Stimulated activated CD8-positive, alpha-beta memory T cell treated with anti-CD3 and anti-CD28 coated beads, Interleukin-7, amount 100 ng/mL, for 48 hours (primary cell): ENCODE measurements around the gene ADAMTS13.

Experiments used
- DNase-seq, 2 donors: peaks; one replicate each; pipeline ENCODE4 v3.0.0-alpha.2; 2020; ENCODE audit warnings: low read depth in 1 of 2; ENCODE audit errors: extremely low read depth in 1 of 2

ADAMTS13 gene

DNA sequence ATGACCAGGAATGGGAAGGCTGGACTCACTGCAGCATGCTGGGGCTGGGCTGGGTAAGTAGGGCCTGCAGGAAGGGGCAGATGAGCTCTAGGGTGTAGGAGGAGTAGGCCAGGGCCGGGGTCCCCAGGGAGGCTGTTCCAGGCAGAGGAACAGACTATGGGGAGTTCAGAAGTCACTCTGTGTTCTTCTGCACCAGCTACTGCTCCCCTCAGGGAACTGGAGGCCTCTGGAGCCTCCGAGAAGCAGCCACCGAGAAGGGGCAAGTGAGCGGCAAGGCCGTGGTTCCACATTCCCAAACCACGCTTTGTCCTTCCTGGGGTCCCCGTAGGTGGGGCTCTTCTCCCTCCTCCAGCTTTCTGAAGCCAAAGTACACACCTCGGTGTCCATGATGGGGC lies 65.2 kb downstream of the ADAMTS13 start:
- DNase-seq = no peak

DNA sequence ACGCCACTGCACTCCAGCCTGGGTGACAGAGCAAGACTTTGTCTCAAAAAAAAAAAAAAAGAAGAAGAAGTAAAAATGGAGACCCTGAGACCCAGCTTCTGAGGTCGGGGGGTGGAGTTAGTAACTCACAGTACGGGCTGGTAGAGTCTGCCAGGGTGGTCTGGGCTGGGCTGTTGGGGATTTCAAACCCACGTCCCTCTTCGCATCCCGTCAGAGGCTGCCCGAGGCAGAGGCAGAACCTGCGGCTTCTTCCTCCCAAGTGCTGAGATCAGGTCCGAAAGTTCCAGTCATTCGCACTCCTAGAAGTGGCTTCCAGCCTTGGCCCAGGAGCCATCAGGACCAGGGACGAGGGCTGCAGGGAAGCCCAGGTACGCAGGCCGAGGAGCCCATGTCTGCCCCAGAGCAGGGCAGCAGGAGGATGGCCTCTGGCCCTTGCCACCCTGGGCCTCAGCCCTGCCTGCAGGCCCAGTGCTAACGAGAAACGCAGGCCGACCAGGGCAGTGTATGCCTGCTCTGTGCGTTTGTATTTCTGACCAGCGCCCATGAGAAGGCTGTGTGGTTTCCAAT lies 66.6 kb downstream of the ADAMTS13 start:
- no peak for DNase-seq

DNA sequence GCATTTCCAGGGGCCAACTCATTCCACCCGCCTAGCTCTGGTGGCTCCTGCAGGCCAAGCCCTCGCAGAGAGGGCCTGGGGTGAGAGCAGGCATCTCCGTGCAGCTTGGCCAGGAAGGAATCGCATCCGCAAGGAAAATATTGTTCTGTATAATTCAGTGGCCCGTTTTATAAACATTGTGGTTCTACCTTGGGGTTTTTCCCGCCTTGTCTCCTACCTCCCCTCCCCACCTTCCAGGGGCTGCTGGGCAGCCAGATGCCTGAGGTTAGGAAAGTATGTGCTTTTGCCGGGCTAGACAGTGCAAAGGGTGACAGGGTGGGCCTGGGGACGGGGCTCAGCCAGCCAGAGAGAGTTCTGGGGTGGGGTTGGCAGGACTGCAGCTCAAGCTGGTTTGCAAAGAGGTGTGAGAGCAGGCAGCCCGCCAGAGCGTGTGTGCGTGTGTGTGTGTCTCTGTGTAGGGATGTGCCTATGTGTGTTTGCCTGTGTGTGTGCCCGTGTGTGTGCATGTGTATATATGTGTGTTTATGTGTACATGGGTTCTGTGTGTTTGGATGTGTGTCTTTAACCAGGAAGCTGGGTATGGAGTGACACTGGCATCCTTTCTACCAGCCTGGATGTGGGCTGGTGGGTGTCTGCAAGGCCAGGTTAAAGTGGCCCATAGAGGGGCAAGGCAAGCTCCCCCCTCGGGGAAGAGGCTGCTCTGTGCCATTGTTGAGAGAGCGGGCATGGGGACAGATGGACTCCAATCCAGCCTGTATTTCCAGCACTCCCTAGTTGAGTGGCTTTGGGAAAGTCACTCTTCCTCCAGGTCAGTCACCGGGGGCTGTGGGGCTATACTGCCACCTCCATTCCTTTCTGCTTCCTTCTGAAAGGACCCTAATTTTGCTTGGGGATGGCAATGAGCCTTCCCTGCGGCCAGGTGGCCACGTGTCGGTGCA lies 67.4 kb downstream of the ADAMTS13 start:
- DNase-seq = no peak

DNA sequence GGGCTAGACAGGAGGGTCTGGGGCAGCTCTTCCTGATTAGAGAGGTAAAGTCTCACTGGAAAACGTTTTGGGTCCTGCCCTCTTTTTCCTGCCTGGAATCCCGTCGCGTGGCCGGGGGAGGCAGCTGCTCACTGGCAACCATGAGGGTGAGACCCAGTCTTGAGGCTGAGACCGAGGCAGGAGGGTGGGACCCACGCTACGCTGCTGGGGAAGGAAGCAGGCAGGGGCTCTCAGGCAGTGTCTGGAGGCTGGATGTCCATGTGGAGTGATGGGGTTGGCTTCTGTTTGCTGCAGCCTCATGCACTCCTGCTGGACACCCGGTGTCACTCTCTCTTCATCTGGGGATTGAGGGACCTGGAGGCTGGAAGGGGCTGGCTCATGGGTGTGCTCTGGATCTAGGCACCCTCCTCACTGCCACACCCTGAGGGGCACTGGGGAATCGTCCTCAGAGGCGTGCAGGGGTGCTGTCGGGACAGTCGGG lies 68.1 kb downstream of the ADAMTS13 start:
- no peak for DNase-seq

DNA sequence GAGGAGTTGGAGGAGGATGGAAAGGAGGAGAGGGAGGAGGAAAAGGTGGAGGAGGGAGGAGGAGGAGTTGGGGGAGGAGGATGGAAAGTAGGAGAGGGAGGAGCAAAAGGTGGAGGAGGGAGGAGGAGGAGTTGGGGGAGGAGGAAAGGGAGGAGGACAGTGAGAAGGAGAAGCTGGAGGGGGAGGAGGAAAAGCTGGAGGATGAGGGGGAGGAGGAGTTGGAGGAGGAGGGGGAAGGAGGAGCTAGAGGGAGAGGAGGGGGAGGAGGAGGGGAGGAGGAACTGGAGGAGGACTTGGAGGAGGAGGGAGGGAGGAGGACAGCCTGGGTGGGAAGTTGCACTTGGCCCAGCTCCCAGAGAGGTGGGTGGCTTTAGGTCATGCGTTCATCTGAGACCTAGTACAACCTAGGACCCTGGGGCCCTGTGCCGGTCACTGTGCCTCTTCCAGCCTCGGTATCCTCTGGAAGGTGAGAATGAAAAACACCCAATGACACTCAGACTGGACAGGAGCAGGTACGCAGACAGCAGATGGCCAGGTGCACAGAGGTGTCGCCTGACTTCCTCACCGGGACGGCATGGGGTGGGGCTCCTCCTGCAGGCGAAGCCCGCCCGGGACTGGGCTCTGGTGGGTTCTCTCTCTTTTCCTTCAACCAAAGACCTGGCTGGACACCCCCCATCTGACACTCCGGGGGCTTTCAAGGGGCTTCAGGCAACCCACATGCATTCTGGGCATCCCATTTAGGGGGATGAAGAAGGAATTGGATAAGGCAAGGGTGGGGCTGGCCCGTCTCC lies 68.9 kb downstream of the ADAMTS13 start:
- DNase-seq = no peak

DNA sequence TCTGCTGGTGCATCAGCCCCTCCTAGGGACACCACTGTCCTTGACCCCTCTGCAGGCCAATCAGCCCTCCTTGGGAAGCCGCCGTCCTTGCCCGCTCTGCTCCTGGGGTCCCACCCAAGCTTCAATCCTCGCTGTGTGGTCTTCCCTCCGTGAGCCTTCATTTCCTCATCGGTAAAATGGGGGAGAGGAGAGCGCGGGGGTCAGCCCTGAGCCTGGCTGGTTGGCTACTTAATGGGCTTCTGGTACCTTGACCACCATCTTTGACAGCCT lies 69.4 kb downstream of the ADAMTS13 start:
- DNase-seq = no peak

DNA sequence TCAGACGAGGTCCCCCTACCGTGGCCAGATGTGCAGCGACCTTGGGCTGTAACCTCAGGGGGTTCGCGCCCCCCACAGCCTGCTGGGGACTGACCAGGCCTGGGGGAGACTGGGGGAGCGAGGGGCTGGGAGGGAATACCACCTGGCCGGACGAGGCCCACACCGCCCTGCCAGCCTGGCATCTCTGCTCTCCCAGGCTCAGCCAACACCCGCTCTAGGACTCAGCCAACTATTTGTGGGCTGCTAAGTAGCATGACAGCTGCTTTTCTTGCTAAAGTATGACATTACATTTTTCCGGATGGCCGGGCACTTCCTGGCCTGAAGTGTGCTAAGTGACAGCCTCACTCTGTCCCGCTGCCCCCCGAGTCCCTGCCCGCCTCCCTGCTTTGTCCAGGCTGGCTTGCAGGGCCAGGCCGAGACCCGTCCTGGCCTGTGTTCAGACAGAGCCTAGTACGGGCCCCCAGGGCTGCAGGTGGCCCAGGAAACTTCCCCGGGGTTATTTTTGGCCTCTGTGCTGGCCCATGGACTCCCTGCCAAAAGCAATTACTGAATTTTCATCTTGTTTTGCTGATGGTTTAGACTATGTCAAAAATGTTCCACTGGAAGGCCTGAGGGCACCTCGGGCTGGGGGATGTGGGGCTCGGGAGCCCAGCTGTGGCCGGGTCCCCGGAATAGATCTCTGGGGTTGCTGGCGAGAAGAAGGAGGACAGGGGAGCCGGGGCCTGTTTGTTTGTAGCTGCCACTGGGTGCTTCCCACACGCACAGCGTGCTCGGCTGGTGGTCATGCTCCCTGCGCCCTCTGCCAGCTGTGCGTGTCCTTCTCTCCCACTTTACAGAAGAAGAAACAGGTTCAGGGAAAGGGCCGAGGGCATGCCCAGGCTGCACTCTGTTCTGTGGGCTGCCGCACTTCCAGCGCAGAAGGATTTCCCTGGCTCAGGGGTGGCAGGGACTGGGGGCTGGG lies 70.2 kb downstream of the ADAMTS13 start:
- DNase-seq = no peak

DNA sequence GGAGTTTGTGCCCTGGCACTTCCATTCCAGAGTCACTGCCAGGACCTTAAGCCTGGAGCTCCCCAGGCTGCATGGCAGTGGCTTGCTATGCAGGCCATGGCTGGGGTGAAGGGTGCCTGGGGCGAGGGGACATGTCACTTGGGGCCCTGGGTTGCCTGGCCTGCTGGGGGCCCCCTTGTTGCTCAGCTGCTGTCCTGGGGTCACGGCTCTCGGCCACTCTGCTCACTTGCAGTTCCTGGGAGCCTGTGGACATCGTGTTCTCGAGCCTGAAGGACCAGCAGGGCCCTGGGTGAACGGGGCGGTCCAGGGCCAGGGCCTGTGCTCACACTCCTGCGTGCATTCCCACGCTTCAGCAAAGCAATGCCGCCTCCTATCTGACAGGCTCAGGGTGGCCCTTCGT lies 71.3 kb downstream of the ADAMTS13 start:
- DNase-seq = no peak

DNA sequence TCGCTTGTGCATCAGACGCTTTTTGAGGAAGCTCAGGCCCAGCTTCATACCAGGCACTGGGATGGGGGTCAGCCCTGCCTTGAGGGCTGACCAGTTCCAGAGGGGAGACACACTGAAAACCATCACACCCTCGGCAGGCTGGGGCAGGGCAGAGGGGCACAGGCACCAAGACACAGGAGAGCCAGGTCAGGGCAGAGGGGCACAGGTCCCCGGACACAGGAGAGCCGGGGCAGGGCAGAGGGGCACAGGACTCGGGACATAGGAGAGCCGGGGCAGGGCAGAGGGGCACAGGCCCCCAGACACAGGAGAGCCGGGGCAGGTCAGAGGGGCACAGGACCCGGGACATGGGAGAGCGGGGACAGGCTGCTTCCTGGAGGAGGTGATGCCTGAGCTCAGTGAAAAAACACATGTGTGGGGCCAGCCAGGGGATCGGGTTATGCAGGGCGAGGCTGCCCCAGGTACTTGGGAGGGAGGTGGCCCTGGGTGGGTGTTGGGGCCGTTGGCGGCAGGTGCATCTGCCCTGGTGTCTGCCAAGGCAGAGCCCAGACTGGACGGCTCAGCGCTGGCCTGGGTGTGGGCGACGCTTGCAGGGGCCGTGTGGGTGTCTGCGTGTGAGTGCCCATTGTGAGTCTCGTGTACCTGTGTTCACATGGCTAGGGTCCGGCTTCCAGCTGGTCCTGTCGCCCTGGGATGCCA lies 71.8 kb downstream of the ADAMTS13 start:
- DNase-seq = no peak

DNA sequence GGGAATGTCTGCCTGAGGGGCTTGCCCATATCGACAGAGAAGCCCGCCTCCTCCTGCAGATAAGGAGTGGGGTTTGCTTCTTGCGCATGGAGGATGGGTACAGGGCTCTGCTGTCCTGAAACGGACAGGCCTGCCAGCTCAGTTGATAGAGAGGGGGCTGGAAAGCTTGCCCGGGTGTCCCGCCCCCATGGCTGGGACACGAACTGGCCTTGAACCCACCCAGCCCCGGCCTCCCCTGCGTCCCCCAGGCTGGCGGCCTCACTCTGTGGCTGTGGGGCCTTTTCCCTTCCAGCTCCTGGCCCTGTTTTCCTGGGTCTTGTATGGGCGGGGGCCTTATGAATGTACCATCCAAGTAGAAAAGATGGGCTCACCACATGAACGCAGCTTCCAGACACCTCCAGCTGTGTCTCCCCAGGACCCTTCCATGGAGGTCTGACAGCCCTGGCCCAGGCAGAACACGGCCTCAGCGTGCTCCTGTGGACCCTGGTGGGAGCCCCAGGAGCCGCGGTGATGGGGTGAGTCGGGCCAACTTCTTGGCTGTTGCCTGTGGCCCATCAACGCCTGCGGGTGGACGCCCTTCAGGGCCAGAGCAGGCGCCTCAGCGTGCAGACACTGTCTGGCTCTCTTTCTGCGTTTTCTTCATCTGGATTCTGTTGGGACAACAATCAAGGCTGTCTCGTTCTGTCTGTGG lies 72.6 kb downstream of the ADAMTS13 start:
- no peak for DNase-seq

DNA sequence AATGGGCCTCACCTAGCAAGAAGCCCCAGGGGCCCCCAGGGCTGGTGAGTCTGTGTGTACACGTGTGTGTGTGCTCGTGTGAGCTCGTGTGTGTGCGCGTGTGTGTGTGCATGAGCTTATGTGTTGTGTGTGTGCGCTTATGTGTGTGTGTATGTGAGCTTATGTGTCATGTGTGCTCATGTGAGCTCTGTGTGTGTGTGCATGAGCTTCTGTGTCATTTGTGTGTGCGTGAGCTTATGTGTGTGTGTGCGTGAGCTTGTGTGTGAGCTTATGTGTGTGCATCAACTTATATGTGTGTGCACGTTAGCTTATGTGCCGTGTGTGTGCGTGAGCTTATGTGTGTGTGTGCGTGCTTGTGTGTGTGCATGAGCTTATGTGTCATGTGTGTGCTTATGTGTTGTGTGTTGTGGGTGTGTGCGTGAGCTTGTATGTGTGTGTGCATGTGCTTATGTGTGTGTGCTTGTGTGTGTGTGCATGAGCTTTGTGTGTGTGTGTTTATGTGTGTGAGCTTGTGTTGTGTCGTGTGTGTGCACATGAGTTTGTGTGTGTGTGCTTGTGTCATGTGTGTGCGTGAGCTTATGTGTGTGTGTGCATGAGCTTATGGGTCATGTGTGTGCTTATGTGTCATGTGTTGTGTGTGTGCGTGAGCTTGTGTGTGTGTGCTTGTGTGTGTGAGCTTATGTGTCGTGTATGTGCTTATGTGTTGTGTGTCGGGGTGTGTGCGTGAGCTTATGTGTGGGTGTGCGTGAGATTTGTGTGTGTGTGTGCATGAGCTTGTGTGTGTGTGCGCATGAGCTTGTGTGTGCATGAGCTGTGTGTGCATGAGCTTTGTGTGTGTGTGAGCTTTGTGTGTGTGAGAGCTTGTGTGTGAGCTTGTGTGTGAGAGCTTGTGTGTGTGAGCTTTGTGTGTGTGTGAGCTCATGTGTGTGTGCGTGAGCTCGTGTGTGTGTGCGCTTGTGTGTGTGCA lies 73.4 kb downstream of the ADAMTS13 start:
- DNase-seq = no peak

DNA sequence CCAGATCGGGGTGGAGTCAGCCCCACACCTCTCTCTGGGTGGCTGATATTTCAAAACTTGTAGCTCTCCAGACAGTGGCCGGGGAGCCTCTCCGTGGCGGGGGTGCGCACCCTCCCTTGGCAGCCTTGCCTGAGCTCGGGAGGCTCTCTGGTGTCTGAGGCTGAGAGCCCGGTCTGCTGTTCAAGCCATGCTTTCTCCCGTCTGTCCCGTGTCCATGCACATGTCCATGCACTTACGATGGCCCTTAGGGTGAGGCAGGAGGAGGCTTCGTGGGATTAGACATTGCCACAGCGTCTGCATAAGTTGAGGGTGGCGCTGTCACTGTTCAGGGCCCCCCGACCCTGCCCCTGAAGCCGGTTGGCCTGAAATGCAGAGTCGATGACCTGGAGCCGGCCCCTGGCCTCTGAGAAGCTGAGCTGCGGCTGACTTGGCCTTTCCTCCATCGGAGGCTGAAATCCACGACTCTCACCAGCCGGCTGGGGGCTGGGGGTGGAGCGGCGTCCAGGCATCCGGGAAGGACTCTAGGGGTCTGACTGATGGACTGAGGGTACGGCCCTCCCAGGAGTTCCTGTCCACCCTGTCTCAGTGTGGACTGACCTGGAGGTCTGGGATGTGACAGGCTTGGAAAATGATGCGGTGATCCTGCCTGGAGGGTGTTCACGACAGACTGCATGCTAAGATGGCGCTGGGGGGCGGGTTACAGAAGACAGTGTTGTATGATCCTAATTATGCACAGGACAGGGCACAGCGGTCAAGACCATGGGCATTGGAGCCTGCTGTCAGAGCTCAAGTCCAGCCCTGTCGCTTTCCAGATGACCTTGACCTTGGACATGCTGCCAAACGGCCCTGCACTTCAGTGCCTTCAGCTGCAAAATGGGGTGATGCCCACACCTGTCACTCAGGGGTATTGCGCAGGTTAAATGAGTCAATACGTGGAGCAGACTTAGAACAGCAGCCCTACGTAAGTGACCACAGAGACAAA lies 75.0 kb downstream of the ADAMTS13 start:
- DNase-seq = no peak

DNA sequence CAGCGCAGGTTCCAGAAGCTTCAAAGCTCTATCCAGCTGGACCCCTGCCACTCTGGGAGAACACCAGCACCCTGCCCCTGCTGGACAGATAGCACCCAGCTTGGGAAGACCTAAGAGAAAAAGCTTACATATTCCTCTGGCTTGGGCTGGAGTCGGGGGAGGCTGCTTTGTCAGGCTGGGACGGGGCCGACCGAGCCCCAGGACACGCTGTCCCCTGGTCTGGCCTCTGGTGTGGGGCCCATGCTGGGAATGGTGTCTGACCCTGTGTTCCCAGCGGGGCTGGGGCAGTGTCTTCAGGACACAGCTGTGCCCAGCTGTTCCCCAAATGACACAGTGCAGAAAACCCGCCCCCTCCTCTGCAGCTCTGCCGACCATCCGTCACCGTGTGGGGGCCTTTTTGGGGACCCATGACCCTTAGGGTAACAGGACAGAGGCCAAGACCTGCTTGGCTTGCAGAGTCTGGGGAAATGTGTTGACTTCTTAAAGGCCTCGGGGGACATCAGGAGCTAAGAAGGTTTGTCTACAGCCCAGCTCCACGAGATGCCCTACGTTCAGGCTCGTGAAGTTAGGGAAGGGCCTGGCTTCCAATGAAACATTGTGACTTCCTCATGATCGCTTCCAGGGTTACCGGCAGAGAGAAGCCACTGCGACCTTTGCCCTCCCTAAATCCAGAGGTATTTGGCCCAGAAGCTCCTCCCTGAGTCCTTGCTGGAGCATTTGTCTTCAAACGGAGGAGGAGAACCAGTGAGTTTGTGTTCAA lies 77.1 kb downstream of the ADAMTS13 start:
- no peak for DNase-seq

DNA sequence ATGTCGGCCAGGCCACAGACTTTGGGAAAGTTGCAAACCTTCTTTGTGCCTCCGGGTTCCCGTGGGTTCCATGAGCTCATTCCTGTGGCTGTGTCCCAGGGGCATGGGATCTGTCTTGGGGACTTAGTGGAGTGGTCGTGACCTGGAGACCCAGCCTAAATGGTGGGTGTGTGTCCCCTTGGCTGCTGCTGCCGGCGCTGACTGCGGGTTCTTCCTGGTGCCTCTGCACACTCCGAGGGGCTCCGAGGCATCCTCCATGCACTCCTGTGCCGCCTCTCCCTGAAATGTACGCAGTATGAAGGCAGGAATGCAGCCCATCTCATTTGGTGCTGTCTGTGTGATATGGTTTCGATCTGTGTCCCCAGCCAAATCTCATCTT lies 77.7 kb downstream of the ADAMTS13 start:
- DNase-seq = no peak

DNA sequence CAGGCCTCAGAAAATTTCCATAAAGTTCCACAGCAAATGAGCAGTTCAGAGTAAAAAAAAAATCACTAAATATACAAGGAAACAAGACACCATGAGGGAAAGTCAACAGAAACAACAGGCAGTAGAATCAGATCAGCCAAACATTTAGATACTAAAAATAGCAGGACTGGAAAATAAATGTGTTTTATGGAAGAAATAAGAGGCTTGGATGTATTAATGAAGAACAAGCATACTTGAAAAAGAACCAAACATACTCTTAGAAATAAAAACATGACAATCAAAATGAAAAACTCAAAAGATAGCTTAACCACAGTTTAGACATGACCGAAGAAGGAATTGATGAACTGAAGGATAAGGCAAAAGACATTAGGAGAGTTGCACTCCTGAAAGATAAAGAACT lies 79.9 kb downstream of the ADAMTS13 start:
- DNase-seq = no peak

DNA sequence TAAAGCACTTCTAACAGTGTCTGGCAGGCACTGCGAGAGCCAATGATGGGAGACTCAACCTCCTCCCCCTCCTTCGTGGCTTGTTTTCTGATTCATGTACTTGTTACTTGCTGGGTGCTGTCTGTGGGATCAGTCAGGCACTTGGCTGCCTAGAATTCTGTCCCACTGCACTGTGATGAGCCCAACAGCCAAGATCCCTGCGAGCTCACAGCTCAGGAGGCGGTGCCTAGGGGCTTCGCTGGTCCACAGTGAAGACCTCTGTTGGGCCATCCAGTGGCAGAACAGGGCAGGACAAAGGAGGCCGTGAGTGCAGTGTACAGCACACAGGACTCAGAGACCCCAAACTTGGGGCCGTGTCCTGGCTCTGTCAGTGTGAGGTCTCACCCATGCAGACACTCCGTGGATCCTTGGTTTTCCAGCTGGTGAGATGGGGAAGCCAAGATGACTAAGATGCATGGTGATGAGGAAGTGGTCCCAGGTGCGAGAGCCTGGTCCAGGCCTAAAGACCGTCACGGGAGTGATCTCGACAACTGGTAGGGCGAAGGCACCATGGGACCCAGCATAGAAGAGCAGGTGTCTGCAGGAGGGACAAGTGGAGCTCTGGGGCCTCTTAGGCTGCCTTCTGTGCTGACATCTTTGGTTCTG lies 83.1 kb downstream of the ADAMTS13 start:
- no peak for DNase-seq
